Parathyroid adenoma (tissue), 2 donors: ENCODE results near the gene E2F3.

Source experiments
- H2AFZ ChIP-seq: fragments of 300-600 bp; sonication (generic); one replicate; pipeline ENCODE4 v1.7.0; 2017; ENCODE audit warnings: antibody characterized with exemption, mild to moderate bottlenecking
- H3K27ac ChIP-seq: fragments of 300-600 bp; sonication (generic); one replicate; pipeline ENCODE4 v1.7.0; 2017
- H3K27me3 ChIP-seq: fragments of 300-600 bp; sonication (generic); one replicate; pipeline ENCODE4 v1.7.0; 2017; ENCODE audit warnings: low read length; ENCODE audit not compliant: control insufficient read depth, insufficient read depth
- H3K36me3 ChIP-seq: fragments of 300-600 bp; sonication (generic); one replicate; pipeline ENCODE4 v1.7.0; 2017; ENCODE audit warnings: low read length; ENCODE audit not compliant: control insufficient read depth, insufficient read depth
- H3K4me1 ChIP-seq: fragments of 300-600 bp; sonication (generic); one replicate; pipeline ENCODE4 v1.7.0; 2017; ENCODE audit warnings: control low read depth
- H3K4me2 ChIP-seq: fragments of 300-600 bp; sonication (generic); one replicate; pipeline ENCODE4 v1.7.0; 2017; ENCODE audit warnings: low read length
- H3K4me3 ChIP-seq: fragments of 300-600 bp; sonication (generic); one replicate; pipeline ENCODE4 v1.7.0; 2017; ENCODE audit warnings: low read depth, low read length
- H3K79me2 ChIP-seq: fragments of 300-600 bp; sonication (generic); one replicate; pipeline ENCODE4 v1.7.0; 2017; ENCODE audit warnings: control low read depth
- H3K9ac ChIP-seq: fragments of 300-600 bp; sonication (generic); one replicate; pipeline ENCODE4 v1.7.0; 2017; ENCODE audit warnings: mild to moderate bottlenecking
- H3K9me3 ChIP-seq: fragments of 300-600 bp; sonication (generic); one replicate; pipeline ENCODE4 v1.7.0; 2017; ENCODE audit warnings: low read length; ENCODE audit not compliant: control insufficient read depth
- TF ChIP-seq, protein P1 (sequence below): fragments of 300-600 bp; sonication (generic); IDR thresholded peaks from one replicate; pipeline ENCODE4 v1.7.0; 2017; ENCODE audit warnings: antibody characterized with exemption, mild to moderate bottlenecking
- donor health status: primary hyperparathyroidism.

Gene E2F3

GRCh38 chr6:20538131-20538662, 136.5 kb downstream of the E2F3 start:
- H3K27me3 ChIP-seq = no peaks in the 10 kb centered on the region
- TF ChIP-seq, protein P1, sequence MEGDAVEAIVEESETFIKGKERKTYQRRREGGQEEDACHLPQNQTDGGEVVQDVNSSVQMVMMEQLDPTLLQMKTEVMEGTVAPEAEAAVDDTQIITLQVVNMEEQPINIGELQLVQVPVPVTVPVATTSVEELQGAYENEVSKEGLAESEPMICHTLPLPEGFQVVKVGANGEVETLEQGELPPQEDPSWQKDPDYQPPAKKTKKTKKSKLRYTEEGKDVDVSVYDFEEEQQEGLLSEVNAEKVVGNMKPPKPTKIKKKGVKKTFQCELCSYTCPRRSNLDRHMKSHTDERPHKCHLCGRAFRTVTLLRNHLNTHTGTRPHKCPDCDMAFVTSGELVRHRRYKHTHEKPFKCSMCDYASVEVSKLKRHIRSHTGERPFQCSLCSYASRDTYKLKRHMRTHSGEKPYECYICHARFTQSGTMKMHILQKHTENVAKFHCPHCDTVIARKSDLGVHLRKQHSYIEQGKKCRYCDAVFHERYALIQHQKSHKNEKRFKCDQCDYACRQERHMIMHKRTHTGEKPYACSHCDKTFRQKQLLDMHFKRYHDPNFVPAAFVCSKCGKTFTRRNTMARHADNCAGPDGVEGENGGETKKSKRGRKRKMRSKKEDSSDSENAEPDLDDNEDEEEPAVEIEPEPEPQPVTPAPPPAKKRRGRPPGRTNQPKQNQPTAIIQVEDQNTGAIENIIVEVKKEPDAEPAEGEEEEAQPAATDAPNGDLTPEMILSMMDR = no peak
- H3K9me3 ChIP-seq = no peaks in the 10 kb centered on the region
- no peak overlapping the region for H2AFZ ChIP-seq
- no peak overlapping the region for H3K4me2 ChIP-seq
- no peak overlapping the region for H3K9ac ChIP-seq
- peaks cover 6% of the 10 kb centered on the region for H3K4me1 ChIP-seq
- peaks cover 8% of the 10 kb centered on the region for H3K79me2 ChIP-seq
- H3K27ac ChIP-seq = no peak overlapping the region
- no peaks in the 10 kb centered on the region for H3K36me3 ChIP-seq
- no peak overlapping the region for H3K4me3 ChIP-seq

DNA sequence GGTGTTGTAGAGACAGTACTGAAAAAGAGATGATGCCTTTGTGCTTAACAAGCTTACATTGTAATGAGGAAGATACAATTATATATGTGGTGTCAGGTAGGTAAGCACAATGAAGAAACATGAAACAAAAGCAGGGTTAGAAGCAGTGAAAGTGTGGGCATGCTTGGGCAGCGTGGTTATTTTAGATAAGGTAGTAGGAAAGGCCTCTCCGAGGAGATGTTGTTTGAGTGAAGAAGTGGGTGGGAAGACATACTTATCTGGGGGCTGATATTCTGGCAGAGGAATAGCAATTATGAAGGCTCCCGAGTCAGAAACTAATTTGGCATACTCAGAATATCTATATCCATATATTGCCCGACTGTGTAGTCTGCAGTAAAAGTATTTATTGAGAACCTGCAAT, 137.2 kb downstream of the E2F3 start:
- H3K4me2 ChIP-seq = no peak overlapping the region
- TF ChIP-seq, protein P1 = no peak
- H3K27ac ChIP-seq = no peak overlapping the region
- H3K36me3 ChIP-seq = no peaks in the 10 kb centered on the region
- H3K4me1 ChIP-seq = peaks cover 6% of the 10 kb centered on the region
- H2AFZ ChIP-seq = no peak overlapping the region
- no peak overlapping the region for H3K9ac ChIP-seq
- H3K4me3 ChIP-seq = no peak overlapping the region
- no peaks in the 10 kb centered on the region for H3K27me3 ChIP-seq
- H3K9me3 ChIP-seq = no peaks in the 10 kb centered on the region
- peaks cover 9% of the 10 kb centered on the region for H3K79me2 ChIP-seq

- TF ChIP-seq, protein P1 = no peak
- Histone ChIP-seq H3K27me3 (no peaks in the 10 kb centered on the region), H3K9ac (no peak overlapping the region), H3K4me2 (no peak overlapping the region), H3K79me2 (peaks cover 11% of the 10 kb centered on the region), H2AFZ (no peak overlapping the region), H3K36me3 (no peaks in the 10 kb centered on the region), H3K4me1 (peaks cover 6% of the 10 kb centered on the region), H3K27ac (no peak overlapping the region), H3K9me3 (no peaks in the 10 kb centered on the region), H3K4me3 (no peak overlapping the region)
Measured at GRCh38 chr6:20539387-20539786, 137.7 kb downstream of the E2F3 start.

DNA sequence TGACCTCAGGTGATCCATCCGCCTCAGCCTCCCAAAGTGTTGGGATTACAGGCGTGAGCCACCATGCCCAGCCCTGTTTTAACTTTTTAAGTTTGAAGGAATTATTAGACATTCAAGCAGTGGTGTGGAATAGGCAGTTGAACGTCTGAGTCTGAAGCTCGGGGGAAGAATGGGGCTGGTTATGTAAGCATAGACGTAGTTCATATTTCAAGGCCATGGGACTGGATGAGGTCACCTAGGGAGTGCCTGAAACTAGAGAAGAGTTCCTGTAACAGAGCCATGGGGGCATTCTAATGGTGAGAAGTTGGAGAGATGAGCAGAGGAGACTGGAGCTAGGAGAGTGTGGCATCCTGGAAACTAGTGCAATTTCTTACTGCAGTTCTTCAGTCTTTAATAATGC, 139.0 kb downstream of the E2F3 start:
- Histone ChIP-seq H3K27me3 (no peaks in the 10 kb centered on the region), H3K36me3 (no peaks in the 10 kb centered on the region), H2AFZ (no peak overlapping the region), H3K4me2 (no peak overlapping the region), H3K4me3 (no peak overlapping the region), H3K9ac (no peak overlapping the region), H3K79me2 (peaks cover 5% of the 10 kb centered on the region), H3K27ac (no peak overlapping the region), H3K9me3 (no peaks in the 10 kb centered on the region), H3K4me1 (no peaks in the 10 kb centered on the region)
- TF ChIP-seq, protein P1 = no peak

GRCh38 chr6:20541382-20541781, 139.7 kb downstream of the E2F3 start:
- Histone ChIP-seq H3K27me3 (no peaks in the 10 kb centered on the region), H3K9me3 (no peaks in the 10 kb centered on the region), H3K4me1 (no peaks in the 10 kb centered on the region), H2AFZ (no peak overlapping the region), H3K36me3 (no peaks in the 10 kb centered on the region), H3K27ac (no peak overlapping the region), H3K9ac (no peak overlapping the region), H3K4me3 (no peak overlapping the region), H3K4me2 (no peak overlapping the region), H3K79me2 (peaks cover 5% of the 10 kb centered on the region)
- TF ChIP-seq, protein P1 = no peak
